WTC11 (cell line): ENCODE results near the gene FOXF2.

Experiments used
- CREB1 ChIP-seq: sonication (generic); formaldehyde crosslinking; IDR thresholded peaks from 2 replicates; pipeline ENCODE4 v1.8.0; 2023; ENCODE audit warnings: mild to moderate bottlenecking, missing genetic modification reagents
- TF ChIP-seq, protein P1 (sequence below): sonication (generic); formaldehyde crosslinking; conservative IDR thresholded peaks from 2 replicates; pipeline ENCODE4 v1.8.1; 2022; ENCODE audit warnings: mild to moderate bottlenecking, missing genetic modification reagents

- no peak for TF ChIP-seq CREB1 (CRISPR knock-in tag)
- TF ChIP-seq, protein P1, sequence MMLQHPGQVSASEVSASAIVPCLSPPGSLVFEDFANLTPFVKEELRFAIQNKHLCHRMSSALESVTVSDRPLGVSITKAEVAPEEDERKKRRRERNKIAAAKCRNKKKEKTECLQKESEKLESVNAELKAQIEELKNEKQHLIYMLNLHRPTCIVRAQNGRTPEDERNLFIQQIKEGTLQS (CRISPR knock-in tag) = no peak
Measured at GRCh38 chr6:1402868-1403267, 13.5 kb downstream of the FOXF2 start.
